Measurements from ENCODE around the gene ABCC1.
"Not testable (repeated sequence)": the region's sequence is repeated elsewhere in the genome, so short reads cannot be mapped to it uniquely, and the experiment has no call there.

ABCC1 gene

GRCh38 chr16:15953929-15954813 is 4.8 kb downstream of the ABCC1 start:
- no peak for DNase-seq (ENCODE audit: low spot score in 2 of 2)
- Mint-ChIP-seq H3K36me3 (peaks cover 50% of the 10 kb centered on the region), H3K4me1 (peaks cover 74% of the 10 kb centered on the region), H3K4me3 (no peak overlapping the region), H3K27ac (peak overlapping the region; percentile 81), H3K9me3 (no peaks in the 10 kb centered on the region)
- ATAC-seq, result no peak

- Mint-ChIP-seq H3K4me1 (peaks cover 80% of the 10 kb centered on the region), H3K4me3 (no peak overlapping the region), H3K36me3 (peaks cover 50% of the 10 kb centered on the region), H3K9me3 (no peaks in the 10 kb centered on the region), H3K27ac (peak overlapping the region; percentile 81)
- DNase-seq (ENCODE audit: low spot score in 2 of 2) (no peak), ATAC-seq (no peak)
Observed at GRCh38 chr16:15954814-15955151, 5.4 kb downstream of the ABCC1 start.

GRCh38 chr16:15955425-15955824 is 6.0 kb downstream of the ABCC1 start:
- DNase-seq (ENCODE audit: low spot score in 2 of 2) (no peak), ATAC-seq (no peak)
- Mint-ChIP-seq H3K4me1 (peaks cover 82% of the 10 kb centered on the region), H3K9me3 (no peaks in the 10 kb centered on the region), H3K27ac (peak overlapping the region; percentile 81), H3K36me3 (peaks cover 47% of the 10 kb centered on the region), H3K4me3 (no peak overlapping the region)

DNA sequence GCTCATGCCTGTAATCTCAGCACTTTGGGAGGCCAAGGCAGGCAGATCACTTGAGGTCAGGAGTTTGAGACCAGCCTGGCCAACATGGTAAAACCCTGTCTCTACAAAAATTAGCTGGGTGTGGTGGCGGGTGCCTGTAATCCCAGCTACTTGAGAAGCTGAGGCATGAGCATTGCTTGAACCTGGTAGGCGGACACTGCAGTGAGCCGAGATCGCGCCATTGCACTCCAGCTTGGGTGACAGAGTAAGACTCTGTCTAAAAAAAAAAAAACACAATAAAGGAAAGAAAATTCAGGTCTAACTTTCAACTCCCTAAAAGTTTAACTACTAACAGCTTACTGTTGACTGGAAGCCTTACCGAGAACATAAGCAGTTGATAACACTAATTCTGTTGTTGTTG is 6.7 kb downstream of the ABCC1 start:
- Mint-ChIP-seq H3K4me1 (peaks cover 83% of the 10 kb centered on the region), H3K36me3 (peaks cover 47% of the 10 kb centered on the region), H3K27ac (peak overlapping the region; percentile 81)
- DNase-seq (ENCODE audit: low spot score in 2 of 2); H3K9me3 Mint-ChIP-seq; ATAC-seq; H3K4me3 Mint-ChIP-seq: not testable (repeated sequence)

DNA sequence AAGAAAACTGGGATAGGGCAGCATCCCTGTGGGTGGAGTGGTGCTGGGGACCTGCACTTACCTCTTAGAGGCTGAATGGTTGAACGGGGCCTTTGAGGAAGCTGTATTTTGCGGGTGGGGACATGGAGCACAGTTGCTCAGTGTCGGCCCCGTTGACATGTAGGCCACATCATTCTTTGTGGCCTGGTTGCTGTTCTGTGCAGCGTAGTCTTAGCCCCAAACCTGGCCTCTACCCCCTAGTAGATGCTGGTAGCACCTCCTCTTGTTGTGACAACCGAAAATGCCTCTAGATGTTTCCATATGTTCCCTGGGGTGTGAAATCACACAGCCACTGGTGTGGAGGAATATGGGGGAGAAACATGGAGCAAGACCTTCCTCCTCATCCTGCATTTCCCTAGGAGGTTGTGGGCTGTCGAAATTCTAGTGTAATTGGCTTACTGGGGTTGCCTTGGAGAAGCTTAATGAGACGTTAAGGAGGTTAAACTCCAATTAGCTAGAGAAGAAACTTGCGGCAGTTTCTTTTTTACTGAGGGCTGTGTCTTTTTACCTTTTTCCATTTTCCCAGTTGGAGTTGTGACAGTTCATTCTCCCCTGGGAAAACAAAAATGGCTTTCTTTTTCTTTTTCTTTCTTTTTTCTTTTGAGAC is 9.4 kb downstream of the ABCC1 start:
- Mint-ChIP-seq H3K36me3 (peaks cover 47% of the 10 kb centered on the region), H3K4me3 (peak overlapping the region; percentile 72), H3K4me1 (peaks cover 80% of the 10 kb centered on the region), H3K27ac (peak overlapping the region; percentile 93), H3K9me3 (peaks cover 6% of the 10 kb centered on the region)
- DNase-seq (ENCODE audit: low spot score in 2 of 2) (no peak), ATAC-seq (peak; percentile 66)

DNA sequence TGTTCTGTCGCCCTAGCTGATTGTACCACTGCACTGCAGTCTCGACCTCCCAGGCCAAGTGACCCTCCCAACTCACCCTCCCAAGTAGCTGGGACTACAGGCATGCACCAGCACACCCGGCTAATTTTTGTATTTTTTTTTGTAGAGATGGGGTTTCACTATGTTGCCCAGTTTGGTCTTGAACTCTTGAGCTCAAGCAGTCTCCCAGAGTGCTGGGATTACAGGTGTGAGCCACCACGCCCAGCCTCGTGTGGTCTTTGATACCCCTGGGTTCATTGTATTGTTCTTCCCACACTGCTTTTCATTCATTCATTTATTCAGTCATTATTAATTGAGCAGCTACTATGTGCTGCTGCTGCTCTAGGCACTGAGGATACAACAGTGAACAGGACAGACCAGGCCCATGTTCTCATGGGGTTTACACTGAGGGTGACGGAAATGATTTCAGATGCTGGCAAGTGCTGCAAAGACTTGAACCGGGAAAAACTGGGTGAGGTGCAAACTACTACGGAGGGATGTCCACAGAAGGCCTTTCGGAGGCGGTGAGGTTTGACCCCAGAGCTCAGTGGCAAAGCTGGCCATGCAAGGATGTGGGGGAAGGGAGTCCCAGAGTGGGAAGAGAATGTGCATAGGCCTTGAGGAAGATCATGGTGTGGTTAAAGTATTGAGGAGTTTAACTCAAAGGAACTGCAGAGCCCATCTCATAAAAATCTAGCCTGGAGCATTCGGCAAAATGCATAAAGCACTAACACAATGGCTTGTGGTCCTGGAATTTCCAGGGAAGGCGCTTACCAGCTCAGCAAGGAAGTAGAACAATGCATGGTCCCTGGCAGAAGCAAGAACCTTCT is 10.9 kb downstream of the ABCC1 start:
- peak overlapping the region; percentile 72 for H3K4me3 Mint-ChIP-seq
- DNase-seq (ENCODE audit: low spot score in 2 of 2) (peak in 1 of 2 donors; percentile 58), ATAC-seq (no peak)
- peaks cover 6% of the 10 kb centered on the region for H3K9me3 Mint-ChIP-seq
- peaks cover 81% of the 10 kb centered on the region for H3K4me1 Mint-ChIP-seq
- H3K36me3 Mint-ChIP-seq, result peaks cover 57% of the 10 kb centered on the region
- H3K27ac Mint-ChIP-seq, result peak overlapping the region; percentile 93

DNA sequence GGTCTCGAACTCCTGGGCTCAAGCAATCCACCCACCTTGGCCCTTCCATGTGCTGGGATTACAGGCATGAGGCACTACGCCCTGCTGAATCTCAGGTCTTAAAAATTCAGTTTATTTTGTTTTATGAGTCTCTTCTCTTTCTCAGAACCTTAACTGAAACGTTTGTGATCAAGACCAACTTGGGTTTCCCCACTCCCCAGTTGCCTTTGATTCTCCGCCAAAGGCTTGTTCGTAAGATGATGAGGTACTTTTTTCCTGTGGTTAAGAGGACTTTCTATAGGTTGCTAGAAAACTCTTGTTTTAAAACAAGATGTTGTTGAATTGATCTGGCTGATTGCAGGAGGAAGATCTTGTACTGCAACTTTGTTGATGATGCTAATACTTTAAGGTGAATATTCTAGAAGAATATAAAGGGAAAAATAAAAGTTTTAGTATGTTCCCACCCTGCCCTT is 11.7 kb downstream of the ABCC1 start:
- H3K4me1 Mint-ChIP-seq, result peaks cover 81% of the 10 kb centered on the region
- ATAC-seq, result peak; percentile 95
- H3K27ac Mint-ChIP-seq, result peak overlapping the region; percentile 93
- DNase-seq (ENCODE audit: low spot score in 2 of 2), result peak; percentile 32 to 76
- peak overlapping the region; percentile 72 for H3K4me3 Mint-ChIP-seq
- H3K36me3 Mint-ChIP-seq, result peaks cover 52% of the 10 kb centered on the region
- H3K9me3 Mint-ChIP-seq, result peaks cover 6% of the 10 kb centered on the region

GRCh38 chr16:15961571-15962090 is 12.2 kb downstream of the ABCC1 start:
- ATAC-seq (peak; percentile 56), DNase-seq (ENCODE audit: low spot score in 2 of 2) (no peak)
- H3K4me3 Mint-ChIP-seq, result peak overlapping the region; percentile 72
- peaks cover 76% of the 10 kb centered on the region for H3K4me1 Mint-ChIP-seq
- H3K27ac Mint-ChIP-seq, result peak overlapping the region; percentile 93
- H3K9me3 Mint-ChIP-seq, result peaks cover 6% of the 10 kb centered on the region
- peaks cover 52% of the 10 kb centered on the region for H3K36me3 Mint-ChIP-seq

- DNase-seq (ENCODE audit: low spot score in 2 of 2), result no peak
- peaks cover 50% of the 10 kb centered on the region for H3K36me3 Mint-ChIP-seq
- peaks cover 76% of the 10 kb centered on the region for H3K4me1 Mint-ChIP-seq
- peak overlapping the region; percentile 93 for H3K27ac Mint-ChIP-seq
- ATAC-seq, result no peak
- H3K4me3 Mint-ChIP-seq, result peak overlapping the region; percentile 72
- H3K9me3 Mint-ChIP-seq, result peaks cover 6% of the 10 kb centered on the region
Observed at GRCh38 chr16:15963307-15963910, 14.0 kb downstream of the ABCC1 start.

DNA sequence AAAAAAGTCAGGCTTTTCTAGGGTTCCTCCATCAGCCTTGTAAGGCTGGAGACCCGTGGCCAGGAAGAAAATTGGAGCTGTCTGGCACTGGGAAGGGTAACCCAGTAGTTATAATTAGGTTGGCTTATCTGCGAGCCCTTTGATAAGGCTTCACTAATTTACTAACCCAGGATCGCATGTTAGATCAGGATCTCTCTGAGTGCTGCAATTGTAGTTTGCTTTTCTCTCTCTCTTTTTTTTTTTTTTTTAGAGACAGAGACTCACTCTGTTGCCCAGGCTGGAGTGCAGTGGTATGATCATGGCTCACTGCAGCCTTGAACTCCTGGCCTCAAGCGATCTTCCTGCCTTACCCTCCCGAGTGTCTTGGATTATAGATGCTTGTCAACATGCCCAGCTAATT is 17.0 kb downstream of the ABCC1 start:
- H3K9me3 Mint-ChIP-seq, result peaks cover 9% of the 10 kb centered on the region
- DNase-seq (ENCODE audit: low spot score in 2 of 2), result no peak
- no peak overlapping the region for H3K4me3 Mint-ChIP-seq
- peaks cover 56% of the 10 kb centered on the region for H3K36me3 Mint-ChIP-seq
- H3K4me1 Mint-ChIP-seq, result peaks cover 58% of the 10 kb centered on the region
- no peak for ATAC-seq
- H3K27ac Mint-ChIP-seq, result no peak overlapping the region

DNA sequence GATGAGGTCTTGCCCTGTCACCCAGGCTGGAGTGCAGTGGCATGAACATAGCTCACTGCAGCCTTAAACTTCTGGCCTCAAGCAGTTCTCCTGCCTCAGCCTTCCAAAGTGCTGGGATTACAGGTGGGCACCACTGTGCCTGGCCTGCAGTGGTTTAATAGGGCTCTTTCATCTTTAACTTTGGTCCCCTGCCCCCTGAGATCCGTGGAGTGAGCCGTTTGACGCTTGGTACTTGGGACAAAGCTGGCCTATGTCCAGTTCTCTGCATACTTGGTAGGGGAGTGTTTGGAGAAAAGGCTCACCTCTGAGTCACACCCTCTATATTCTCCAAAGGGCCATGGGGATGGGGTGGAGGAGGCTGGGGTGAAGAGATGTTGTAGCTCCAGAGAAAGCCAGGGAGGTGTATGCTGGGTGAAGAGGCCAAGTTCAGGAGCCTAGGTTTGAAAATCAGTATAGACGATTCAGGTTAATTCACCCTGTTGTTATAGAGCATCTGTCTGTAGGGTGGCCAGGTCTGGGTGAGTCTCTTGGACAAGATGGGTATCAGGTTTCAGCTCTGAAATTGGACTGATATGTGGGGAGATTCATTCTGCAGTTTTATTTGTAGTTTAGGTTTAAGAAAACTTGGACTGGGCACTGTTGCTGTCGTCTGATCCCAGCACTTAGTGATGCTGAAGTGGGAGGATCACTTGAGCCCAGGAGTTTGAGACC is 17.6 kb downstream of the ABCC1 start:
- peaks cover 56% of the 10 kb centered on the region for H3K36me3 Mint-ChIP-seq
- DNase-seq (ENCODE audit: low spot score in 2 of 2), result no peak
- H3K4me3 Mint-ChIP-seq, result no peak overlapping the region
- H3K4me1 Mint-ChIP-seq, result peaks cover 57% of the 10 kb centered on the region
- H3K9me3 Mint-ChIP-seq, result peaks cover 13% of the 10 kb centered on the region
- no peak overlapping the region for H3K27ac Mint-ChIP-seq
- no peak for ATAC-seq

DNA sequence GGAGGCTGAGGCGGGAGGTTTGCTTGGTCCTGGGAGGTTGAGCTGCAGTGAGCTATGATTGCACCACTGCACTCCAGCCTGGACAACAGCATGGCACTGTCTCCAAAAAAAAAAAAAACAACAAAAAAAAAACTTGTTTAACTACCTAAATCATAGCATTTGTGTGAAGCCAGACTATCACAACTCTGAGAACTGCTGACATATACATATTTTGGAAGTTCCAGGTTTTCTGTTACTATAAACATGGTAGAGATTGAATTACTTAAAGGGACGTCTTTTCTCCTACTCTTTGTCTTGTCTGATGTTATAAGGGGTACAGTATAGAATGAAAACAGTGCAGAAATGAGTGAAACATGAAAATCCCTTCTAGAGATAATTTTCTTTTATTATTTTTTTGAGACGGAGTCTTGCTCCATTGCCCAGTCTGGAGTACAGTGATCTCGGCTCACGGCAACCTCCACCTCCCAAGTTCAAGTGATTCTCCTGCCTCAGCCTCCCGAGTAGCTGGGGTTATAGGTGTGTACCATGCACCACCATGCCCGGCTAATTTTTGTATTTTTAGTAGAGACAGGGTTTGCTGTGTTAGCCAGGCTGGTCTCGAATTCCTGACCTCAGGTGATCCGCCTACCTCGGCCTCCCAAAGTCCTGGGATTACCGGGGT is 18.4 kb downstream of the ABCC1 start:
- H3K27ac Mint-ChIP-seq, result peak overlapping the region; percentile 29
- no peak for DNase-seq (ENCODE audit: low spot score in 2 of 2)
- H3K4me1 Mint-ChIP-seq, result peaks cover 50% of the 10 kb centered on the region
- ATAC-seq, result no peak
- no peak overlapping the region for H3K4me3 Mint-ChIP-seq
- H3K36me3 Mint-ChIP-seq, result peaks cover 57% of the 10 kb centered on the region
- peaks cover 15% of the 10 kb centered on the region for H3K9me3 Mint-ChIP-seq

DNA sequence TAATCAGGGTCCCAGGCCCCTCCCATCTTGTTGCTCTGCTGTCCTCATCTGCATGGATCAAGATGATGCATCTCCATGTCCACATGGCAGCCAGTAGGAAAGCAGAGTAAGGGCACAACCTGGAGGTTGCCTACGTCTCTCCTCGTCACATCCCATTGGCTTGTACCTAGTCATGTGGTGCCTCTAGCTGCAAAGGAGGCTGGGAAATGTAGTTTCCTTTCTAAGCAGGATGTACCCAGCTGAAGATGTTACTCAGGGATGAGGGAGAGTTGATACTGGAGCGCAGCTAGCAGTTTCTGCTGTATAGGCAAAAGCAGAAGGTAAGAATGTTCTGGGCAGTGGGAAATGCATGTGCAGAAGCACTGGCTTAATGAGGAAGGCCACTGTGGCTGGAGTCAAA is 20.8 kb downstream of the ABCC1 start:
- H3K9me3 Mint-ChIP-seq, result peaks cover 13% of the 10 kb centered on the region
- H3K4me1 Mint-ChIP-seq, result peaks cover 38% of the 10 kb centered on the region
- no peak overlapping the region for H3K4me3 Mint-ChIP-seq
- ATAC-seq, result peak; percentile 57
- no peak for DNase-seq (ENCODE audit: low spot score in 2 of 2)
- no peak overlapping the region for H3K27ac Mint-ChIP-seq
- H3K36me3 Mint-ChIP-seq, result peaks cover 39% of the 10 kb centered on the region
